HEK293 (cell line): ENCODE data around the gene MAP1B.

Source experiments
- CTCF ChIA-PET: fragments of 350-600 bp; formaldehyde crosslinking; extraction: SDS; loops from one replicate; lab custom pipeline; 2021; ENCODE audit warnings: antibody characterized with exemption; lab: Yijun Ruan, JAX
- POLR2A ChIA-PET: fragments of 300-600 bp; formaldehyde crosslinking; extraction: SDS; loops from one replicate; lab custom pipeline; 2020; ENCODE audit warnings: antibody characterized with exemption, inconsistent platforms; lab: Yijun Ruan, JAX
- H3K27ac ChIP-seq: fragments of 200-500 bp; sonication (Bioruptor generic); 2 replicates; pipeline ENCODE4 v1.5.1; 2014; ENCODE audit warnings: low read depth, low read length, control low read depth, inconsistent platforms; ENCODE audit errors: extremely low read depth
- H3K36me3 ChIP-seq, 2 experiments: fragments of 200-500 bp in 1 of 2; sonication (Bioruptor generic) in 1 of 2; 1 replicate in 1 of 2; 2 replicates in 1 of 2; pipeline ENCODE4 v1.5.1; 2014 to 2017; ENCODE audit warnings: inconsistent platforms in 2 of 2, low read length in 2 of 2; ENCODE audit not compliant: control insufficient read depth in 2 of 2, insufficient read depth in 1 of 2
- H3K4me1 ChIP-seq: fragments of 200-500 bp; sonication (Bioruptor generic); 2 replicates; pipeline ENCODE4 v1.5.1; 2014; ENCODE audit warnings: mild to moderate bottlenecking, low read length, inconsistent platforms; ENCODE audit not compliant: control insufficient read depth, insufficient read depth
- H3K4me3 ChIP-seq: 2 replicates; pipeline ENCODE4 v1.5.1; 2011; ENCODE audit warnings: low read depth, mild to moderate bottlenecking, control low read depth, low read length, moderate library complexity
- H3K9me3 ChIP-seq: fragments of 200-500 bp; sonication (Bioruptor generic); 2 replicates; pipeline ENCODE4 v1.5.1; 2014; ENCODE audit warnings: low read depth, low read length, inconsistent platforms; ENCODE audit not compliant: control insufficient read depth, insufficient read depth
- AEBP2 ChIP-seq: fragments of 450-650 bp; formaldehyde crosslinking; IDR thresholded peaks from 2 replicates; pipeline ENCODE4 v1.5.1; 2016; ENCODE audit warnings: missing biosample characterization, missing genetic modification characterization, borderline replicate concordance
- FEZF1 ChIP-seq: fragments of 450-650 bp; formaldehyde crosslinking; IDR thresholded peaks from 2 replicates; pipeline ENCODE4 v1.5.1; 2016; ENCODE audit warnings: missing biosample characterization, missing genetic modification characterization
- GLIS2 ChIP-seq: fragments of 450-650 bp; formaldehyde crosslinking; IDR thresholded peaks from 2 replicates; pipeline ENCODE4 v1.5.1; 2016; ENCODE audit warnings: missing biosample characterization, missing genetic modification characterization
- HIC1 ChIP-seq: fragments of 450-650 bp; formaldehyde crosslinking; IDR thresholded peaks from 2 replicates; pipeline ENCODE4 v1.5.1; 2016; ENCODE audit warnings: missing biosample characterization, missing genetic modification characterization
- HOXC10 ChIP-seq: sonication (generic); formaldehyde crosslinking; IDR thresholded peaks from 2 replicates; pipeline ENCODE4 v1.8.1; 2023; ENCODE audit warnings: mild to moderate bottlenecking, missing genetic modification reagents
- REPIN1 ChIP-seq: fragments of 450-650 bp; formaldehyde crosslinking; IDR thresholded peaks from 2 replicates; pipeline ENCODE4 v1.5.1; 2017; ENCODE audit warnings: missing biosample characterization, missing genetic modification characterization, low read depth
- SCRT1 ChIP-seq: fragments of 450-650 bp; formaldehyde crosslinking; IDR thresholded peaks from 2 replicates; pipeline ENCODE4 v1.5.1; 2016; ENCODE audit warnings: missing biosample characterization, missing genetic modification characterization, borderline replicate concordance
- TSHZ1 ChIP-seq: fragments of 450-650 bp; formaldehyde crosslinking; IDR thresholded peaks from 2 replicates; pipeline ENCODE4 v1.5.1; 2016; ENCODE audit warnings: missing biosample characterization, missing genetic modification characterization, borderline replicate concordance
- ZBTB20 ChIP-seq: fragments of 450-650 bp; formaldehyde crosslinking; IDR thresholded peaks from 2 replicates; pipeline ENCODE4 v1.5.1; 2016; ENCODE audit warnings: missing biosample characterization, missing genetic modification characterization
- ZBTB44 ChIP-seq: fragments of 450-650 bp; IDR thresholded peaks from 2 replicates; pipeline ENCODE4 v1.5.1; 2018; ENCODE audit warnings: missing biosample characterization, mild to moderate bottlenecking, missing genetic modification characterization
- ZNF146 ChIP-seq: fragments of 450-650 bp; formaldehyde crosslinking; IDR thresholded peaks from 2 replicates; pipeline ENCODE4 v1.5.1; 2016; ENCODE audit warnings: missing biosample characterization, missing genetic modification characterization
- ZNF169 ChIP-seq: fragments of 450-650 bp; formaldehyde crosslinking; IDR thresholded peaks from 2 replicates; pipeline ENCODE4 v1.5.1; 2016; ENCODE audit warnings: missing biosample characterization, missing genetic modification characterization
- ZNF2 ChIP-seq: fragments of 450-650 bp; formaldehyde crosslinking; IDR thresholded peaks from 2 replicates; pipeline ENCODE4 v1.5.1; 2016; ENCODE audit warnings: missing biosample characterization, missing genetic modification characterization
- ZNF518A ChIP-seq: fragments of 450-650 bp; formaldehyde crosslinking; conservative IDR thresholded peaks from 2 replicates; pipeline ENCODE4 v1.5.1; 2016; ENCODE audit warnings: low read depth, missing biosample characterization, missing genetic modification characterization
- ZNF571 ChIP-seq: fragments of 450-650 bp; formaldehyde crosslinking; IDR thresholded peaks from 2 replicates; pipeline ENCODE4 v1.5.0; 2017; ENCODE audit warnings: missing biosample characterization, missing genetic modification characterization
- ZNF610 ChIP-seq: fragments of 450-650 bp; formaldehyde crosslinking; IDR thresholded peaks from 2 replicates; pipeline ENCODE4 v1.5.1; 2016; ENCODE audit warnings: missing biosample characterization, missing genetic modification characterization, borderline replicate concordance
- ZNF626 ChIP-seq: fragments of 450-650 bp; sonication (Bioruptor Pico); formaldehyde crosslinking; IDR thresholded peaks from 2 replicates; pipeline ENCODE4 v1.5.1; 2018; ENCODE audit warnings: missing biosample characterization, missing genetic modification characterization, inconsistent platforms
- ZSCAN18 ChIP-seq: fragments of 450-650 bp; formaldehyde crosslinking; IDR thresholded peaks from 2 replicates; pipeline ENCODE4 v1.5.1; 2016; ENCODE audit warnings: missing biosample characterization, missing genetic modification characterization

The MAP1B gene

GRCh38 chr5:72245951-72246532 is 138.8 kb downstream of the MAP1B start:
- POLR2A ChIA-PET, result no interaction called here

GRCh38 chr5:72246954-72247442 is 139.7 kb downstream of the MAP1B start:
- ChIA-PET CTCF (interaction anchor here (0.9 to 1.3 kb wide), 2 partner anchors 40 to 81 kb away, joined by 4 read pairs; no protein-coding TSS in a partner anchor), POLR2A (no interaction called here)
- Histone ChIP-seq H3K4me3 (no peak overlapping the region), H3K27ac (peak overlapping the region; percentile 55), H3K36me3 (no peaks in the 10 kb centered on the region), H3K4me1 (peaks cover 37% of the 10 kb centered on the region), H3K9me3 (no peaks in the 10 kb centered on the region)
- TF ChIP-seq ZNF2 (tag by site-specific recombination) (peak; percentile 76), HIC1 (tag by site-specific recombination) (peak; percentile 92), ZBTB44 (tag by site-specific recombination) (peak; percentile 92), GLIS2 (tag by site-specific recombination) (peak; percentile 26; the same call in 1 of the 2 replicates), ZSCAN18 (tag by site-specific recombination) (no peak), ZNF571 (no peak), ZNF610 (peak; percentile 75; the same call in 1 of the 2 replicates), ZNF626 (peak; percentile 39; the same call in 1 of the 2 replicates), AEBP2 (tag by site-specific recombination) (no peak), ZNF518A (tag by site-specific recombination) (0 out of 2 replicates have a peak, but pooled peaks have one; percentile 11), REPIN1 (tag by site-specific recombination) (no peak), SCRT1 (tag by site-specific recombination) (peak; percentile 64), ZNF169 (tag by site-specific recombination) (no peak), ZBTB20 (tag by site-specific recombination) (peak; percentile 95), ZNF146 (tag by site-specific recombination) (peak; percentile 13; the same call in 1 of the 2 replicates), TSHZ1 (tag by site-specific recombination) (peak; percentile 84; the same call in 1 of the 2 replicates)

More at GRCh38 chr5:72245951-72246532, 138.8 kb downstream of the MAP1B start:
- Histone ChIP-seq H3K27ac (peak overlapping the region; percentile 55), H3K4me3 (no peak overlapping the region), H3K4me1 (peaks cover 37% of the 10 kb centered on the region), H3K36me3 (no peaks in the 10 kb centered on the region), H3K9me3 (no peaks in the 10 kb centered on the region)
- TF ChIP-seq HOXC10 (CRISPR knock-in tag) (no peak), FEZF1 (tag by site-specific recombination) (0 out of 2 replicates have a peak, but pooled peaks have one; percentile 30)
- CTCF ChIA-PET, result interaction anchor here (1.3 kb wide), 2 partner anchors 23 to 80 kb away, joined by 4 to 8 read pairs; no protein-coding TSS in a partner anchor
